GM10266 (cell line): ENCODE data around the gene TUBA4A.
"Not testable (repeated sequence)": the region's sequence is repeated elsewhere in the genome, so short reads cannot be mapped to it uniquely, and the experiment has no call there.

Source experiments
- DNase-seq: peaks from one replicate; pipeline ENCODE4 v3.0.0; 2012; ENCODE audit errors: extremely low spot score
- CTCF ChIP-seq: IDR thresholded peaks from 2 replicates; pipeline ENCODE4 v1.5.1; 2012; ENCODE audit warnings: mild to moderate bottlenecking, low read depth; ENCODE audit not compliant: control insufficient read depth, insufficient read depth; ENCODE audit errors: missing control alignments

TUBA4A gene

GRCh38 chr2:219204425-219205164 is 49.1 kb downstream of the TUBA4A start:
- no peak for DNase-seq
- no peak for TF ChIP-seq CTCF

GRCh38 chr2:219201331-219201730 is 52.4 kb downstream of the TUBA4A start:
- not testable (repeated sequence) for DNase-seq

GRCh38 chr2:219200502-219201326 is 53.0 kb downstream of the TUBA4A start:
- DNase-seq = not testable (repeated sequence)
